ENCODE results near the gene SDR9C7. TPM values are rescaled to one million over a fixed set of nuclear protein-coding genes. Genes with fewer than 3 reads are reported as not detected.
"Not testable (repeated sequence)": the region's sequence is repeated elsewhere in the genome, so short reads cannot be mapped to it uniquely, and the experiment has no call there.

The SDR9C7 gene
- total RNA-seq, 4 donors from 2014 or later, result 0.26 to 0.49 TPM; not detected in 2

DNA sequence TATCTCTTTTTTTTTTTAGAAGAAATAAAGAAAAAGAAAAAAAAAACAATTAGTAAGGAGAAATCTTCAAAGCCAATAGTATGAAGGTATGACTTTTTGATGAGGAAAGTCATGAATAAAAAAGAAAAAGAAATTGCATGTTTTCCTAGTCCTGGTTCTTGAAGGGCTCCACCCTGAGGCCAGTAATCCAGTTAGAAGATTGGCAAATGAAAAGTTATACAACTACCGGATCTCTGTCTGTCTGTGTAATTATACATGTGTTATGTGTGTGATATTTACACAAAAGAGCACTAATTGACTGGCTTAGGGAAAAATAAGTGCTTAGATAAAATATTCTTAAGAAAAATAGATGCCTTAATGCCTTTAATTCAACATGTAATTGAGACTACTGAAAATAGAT, 28.4 kb downstream of the SDR9C7 start:
- H3K4me1 ChIP-seq, result no peaks in the 10 kb centered on the region
- intact Hi-C loops (cut with DNase I; ENCODE audit: low total_unique reads), result no loop called here
- H3K27ac ChIP-seq, result no peak overlapping the region
- H3K27me3 ChIP-seq, result no peaks in the 10 kb centered on the region
- no peaks in the 10 kb centered on the region for H3K9me3 ChIP-seq
- no peak overlapping the region for H3K4me3 ChIP-seq
- DNase-seq, result no peak
- no peak for TF ChIP-seq POLR2A (IDR thresholded peaks at IDR 0.05)
- TF ChIP-seq, protein P1, sequence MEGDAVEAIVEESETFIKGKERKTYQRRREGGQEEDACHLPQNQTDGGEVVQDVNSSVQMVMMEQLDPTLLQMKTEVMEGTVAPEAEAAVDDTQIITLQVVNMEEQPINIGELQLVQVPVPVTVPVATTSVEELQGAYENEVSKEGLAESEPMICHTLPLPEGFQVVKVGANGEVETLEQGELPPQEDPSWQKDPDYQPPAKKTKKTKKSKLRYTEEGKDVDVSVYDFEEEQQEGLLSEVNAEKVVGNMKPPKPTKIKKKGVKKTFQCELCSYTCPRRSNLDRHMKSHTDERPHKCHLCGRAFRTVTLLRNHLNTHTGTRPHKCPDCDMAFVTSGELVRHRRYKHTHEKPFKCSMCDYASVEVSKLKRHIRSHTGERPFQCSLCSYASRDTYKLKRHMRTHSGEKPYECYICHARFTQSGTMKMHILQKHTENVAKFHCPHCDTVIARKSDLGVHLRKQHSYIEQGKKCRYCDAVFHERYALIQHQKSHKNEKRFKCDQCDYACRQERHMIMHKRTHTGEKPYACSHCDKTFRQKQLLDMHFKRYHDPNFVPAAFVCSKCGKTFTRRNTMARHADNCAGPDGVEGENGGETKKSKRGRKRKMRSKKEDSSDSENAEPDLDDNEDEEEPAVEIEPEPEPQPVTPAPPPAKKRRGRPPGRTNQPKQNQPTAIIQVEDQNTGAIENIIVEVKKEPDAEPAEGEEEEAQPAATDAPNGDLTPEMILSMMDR (IDR thresholded peaks at IDR 0.05), result no peak
- H3K36me3 ChIP-seq, result no peaks in the 10 kb centered on the region

DNA sequence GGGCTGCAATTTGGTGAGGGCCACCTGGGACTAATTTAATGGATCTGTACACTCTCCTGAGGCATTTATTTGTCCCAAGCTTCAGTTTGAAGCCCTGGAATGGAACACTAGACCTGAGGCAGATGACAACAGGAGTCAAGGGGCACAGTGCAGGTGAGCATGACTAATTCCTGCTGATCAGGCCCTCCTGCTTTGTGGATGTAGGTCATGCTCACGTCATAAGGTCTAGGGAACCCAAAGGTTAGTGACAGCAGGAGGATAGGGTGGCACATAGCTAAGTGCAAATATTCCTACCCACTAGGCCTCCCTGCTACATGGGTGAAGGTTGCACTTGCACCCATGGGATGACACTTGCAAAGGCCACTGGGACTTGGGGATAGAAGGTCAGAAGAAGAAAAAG, 30.8 kb downstream of the SDR9C7 start:
- Histone ChIP-seq H3K4me1 (no peaks in the 10 kb centered on the region), H3K27me3 (no peaks in the 10 kb centered on the region), H3K9me3 (no peaks in the 10 kb centered on the region), H3K36me3 (no peaks in the 10 kb centered on the region), H3K4me3 (no peak overlapping the region), H3K27ac (no peak overlapping the region)
- intact Hi-C loops (cut with DNase I; ENCODE audit: low total_unique reads), result no loop called here
- TF ChIP-seq, protein P1 (IDR thresholded peaks at IDR 0.05), result no peak
- no peak for TF ChIP-seq POLR2A (IDR thresholded peaks at IDR 0.05)
- no peak for DNase-seq

DNA sequence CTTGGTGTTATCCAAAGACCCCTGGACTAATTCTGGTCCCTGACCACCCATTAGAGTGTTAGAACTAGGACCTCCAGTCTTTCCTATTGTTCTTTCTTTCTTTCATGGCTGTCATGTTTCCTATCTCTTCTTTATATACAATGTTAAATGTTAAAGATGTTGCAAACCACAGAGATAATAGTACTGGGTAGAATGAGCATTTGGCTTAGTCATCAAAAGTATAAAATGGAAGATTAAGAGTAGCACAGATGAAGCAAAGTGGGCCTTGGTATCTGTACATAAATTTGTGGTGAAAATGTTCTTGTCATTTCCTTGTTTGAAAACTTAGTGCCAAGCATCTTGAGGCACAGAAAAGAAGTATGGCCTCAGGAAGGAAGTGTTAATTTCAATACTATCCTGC, 32.9 kb downstream of the SDR9C7 start:
- H3K4me3 ChIP-seq; intact Hi-C loops (cut with DNase I; ENCODE audit: low total_unique reads); H3K36me3 ChIP-seq; H3K27ac ChIP-seq; H3K4me1 ChIP-seq; H3K9me3 ChIP-seq; DNase-seq; H3K27me3 ChIP-seq: not testable (repeated sequence)

DNA sequence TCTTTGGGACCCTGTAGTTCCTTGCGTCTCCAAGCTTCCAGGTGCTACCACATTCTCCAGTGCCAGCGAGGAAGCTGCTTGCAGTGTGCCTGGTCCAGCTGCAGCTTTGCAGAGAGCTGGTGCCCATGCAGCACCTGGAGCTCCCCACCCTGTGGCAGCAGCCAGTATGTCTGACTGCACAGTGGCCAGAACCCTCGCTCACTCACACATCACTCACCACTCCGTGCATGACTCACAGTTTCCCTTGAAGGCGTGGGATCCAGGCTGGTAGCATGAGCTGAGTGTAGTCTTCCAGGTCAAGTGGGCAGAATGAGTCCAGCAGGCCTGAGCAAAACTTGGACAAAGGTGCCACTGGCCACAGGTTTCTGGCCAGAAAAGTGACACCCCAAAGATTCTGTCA, 33.6 kb downstream of the SDR9C7 start:
- Histone ChIP-seq H3K4me3 (no peak overlapping the region), H3K4me1 (no peaks in the 10 kb centered on the region), H3K27ac (no peak overlapping the region), H3K36me3 (no peaks in the 10 kb centered on the region), H3K9me3 (no peaks in the 10 kb centered on the region), H3K27me3 (no peaks in the 10 kb centered on the region)
- no peak for TF ChIP-seq POLR2A (IDR thresholded peaks at IDR 0.05)
- TF ChIP-seq, protein P1 (IDR thresholded peaks at IDR 0.05), result no peak
- intact Hi-C loops (cut with DNase I; ENCODE audit: low total_unique reads), result no loop called here
- no peak for DNase-seq

DNA sequence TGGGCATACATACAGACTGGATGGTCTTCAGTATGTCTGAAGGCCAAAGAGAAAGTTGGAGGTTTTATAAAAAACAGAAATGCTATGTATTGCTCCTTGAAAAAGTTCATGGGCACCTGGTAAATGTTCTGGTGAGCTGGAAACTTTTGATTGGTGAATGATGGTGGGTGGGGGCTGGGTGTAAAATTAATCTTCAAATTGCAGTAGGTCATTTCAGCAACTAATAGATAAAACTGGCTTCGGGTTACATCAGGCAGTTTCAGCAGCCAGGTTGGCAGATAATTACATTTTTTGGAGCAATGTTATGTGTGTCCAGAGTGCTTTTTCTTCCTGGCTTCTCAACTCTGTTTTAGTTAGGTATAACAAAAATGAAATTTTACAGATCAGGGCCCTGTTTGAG, 35.3 kb downstream of the SDR9C7 start:
- no peak overlapping the region for H3K4me3 ChIP-seq
- DNase-seq, result no peak
- TF ChIP-seq POLR2A (IDR thresholded peaks at IDR 0.05), result no peak
- TF ChIP-seq, protein P1 (IDR thresholded peaks at IDR 0.05), result no peak
- no peaks in the 10 kb centered on the region for H3K4me1 ChIP-seq
- no peaks in the 10 kb centered on the region for H3K9me3 ChIP-seq
- H3K27me3 ChIP-seq, result no peaks in the 10 kb centered on the region
- no peaks in the 10 kb centered on the region for H3K36me3 ChIP-seq
- intact Hi-C loops (cut with DNase I; ENCODE audit: low total_unique reads), result no loop called here
- no peak overlapping the region for H3K27ac ChIP-seq

DNA sequence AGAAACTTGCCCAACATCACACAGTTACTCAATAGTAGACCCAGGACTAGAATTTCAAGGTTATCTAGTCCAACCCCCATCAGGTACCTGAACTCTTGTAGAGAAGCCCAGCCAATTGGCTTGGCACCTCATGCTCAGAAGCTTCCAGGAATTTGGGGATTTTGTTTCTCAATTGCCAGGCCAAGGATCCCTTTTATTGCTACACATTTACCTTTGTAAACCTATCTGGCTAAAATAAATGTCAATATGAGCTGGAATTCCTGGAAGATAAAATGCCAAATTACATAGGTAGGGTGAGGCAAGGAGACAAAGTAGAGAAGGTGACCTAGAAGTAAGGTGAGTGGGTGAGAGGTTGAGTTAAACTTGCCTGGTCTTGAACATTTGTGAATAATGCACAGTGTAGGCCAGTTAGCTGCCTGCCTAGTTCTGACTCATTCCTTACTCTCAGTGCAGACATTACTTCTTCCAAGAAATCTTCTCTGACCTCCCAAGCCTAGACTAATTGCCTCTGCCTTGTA, 36.3 kb downstream of the SDR9C7 start:
- no peak overlapping the region for H3K4me3 ChIP-seq
- no peak overlapping the region for H3K27ac ChIP-seq
- intact Hi-C loops (cut with DNase I; ENCODE audit: low total_unique reads), result no loop called here
- DNase-seq, result no peak
- H3K4me1 ChIP-seq, result no peaks in the 10 kb centered on the region
- TF ChIP-seq, protein P1 (IDR thresholded peaks at IDR 0.05), result no peak
- TF ChIP-seq POLR2A (IDR thresholded peaks at IDR 0.05), result no peak
- H3K36me3 ChIP-seq, result no peaks in the 10 kb centered on the region
- H3K9me3 ChIP-seq, result no peaks in the 10 kb centered on the region
- H3K27me3 ChIP-seq, result no peaks in the 10 kb centered on the region
